NT2/D1 (cell line): Measurements from ENCODE around the gene VRK1.

Experiments
- DNase-seq: peaks from one replicate; pipeline ENCODE4 v3.0.0-alpha.2; 2011; ENCODE audit warnings: low read depth, low spot score
- H3K27me3 ChIP-seq: 2 replicates; pipeline ENCODE4 v1.6.0; 2011; ENCODE audit warnings: mild to moderate bottlenecking; ENCODE audit not compliant: insufficient read length, insufficient read depth
- H3K36me3 ChIP-seq: 2 replicates; pipeline ENCODE4 v1.6.1; 2011; ENCODE audit warnings: mild to moderate bottlenecking, low read length, mixed read lengths; ENCODE audit not compliant: insufficient read depth, insufficient read length
- H3K4me1 ChIP-seq: 2 replicates; pipeline ENCODE4 v1.5.1; 2011; ENCODE audit not compliant: insufficient read depth, insufficient read length
- H3K4me3 ChIP-seq: 2 replicates; pipeline ENCODE4 v1.5.1; 2011; ENCODE audit warnings: low read depth; ENCODE audit not compliant: insufficient read length
- H3K9ac ChIP-seq: 2 replicates; pipeline ENCODE4 v1.6.0; 2011; ENCODE audit warnings: low read depth; ENCODE audit not compliant: insufficient read length
- H3K9me3 ChIP-seq: 2 replicates; pipeline ENCODE4 v1.5.1; 2011; ENCODE audit warnings: mild to moderate bottlenecking, low read length; ENCODE audit not compliant: insufficient read depth
- SUZ12 ChIP-seq: IDR thresholded peaks from 2 replicates; pipeline ENCODE4 v1.6.1; 2011; ENCODE audit not compliant: insufficient read length, insufficient read depth; ENCODE audit errors: extremely low read depth
- YY1 ChIP-seq: IDR thresholded peaks from 2 replicates; pipeline ENCODE4 v1.6.1; 2011; ENCODE audit not compliant: insufficient read length, insufficient read depth
- ZNF274 ChIP-seq: IDR thresholded peaks from 2 replicates; pipeline ENCODE4 v1.6.1; 2011; ENCODE audit warnings: mild to moderate bottlenecking, low read depth, low read length

The VRK1 gene

GRCh38 chr14:96823652-96824051 lies 26.5 kb downstream of the VRK1 start:
- Histone ChIP-seq H3K9me3 (no peaks in the 10 kb centered on the region), H3K4me3 (no peak overlapping the region), H3K4me1 (no peaks in the 10 kb centered on the region), H3K27me3 (no peaks in the 10 kb centered on the region), H3K36me3 (no peaks in the 10 kb centered on the region), H3K9ac (no peak overlapping the region)
- no peak for TF ChIP-seq SUZ12
- no peak for TF ChIP-seq ZNF274
- TF ChIP-seq YY1 = no peak
- no peak for DNase-seq

- Histone ChIP-seq H3K9me3 (0 out of 2 replicates have a peak, but pooled peaks cover under 1% of the 10 kb centered on the region), H3K9ac (no peak overlapping the region), H3K4me3 (no peak overlapping the region), H3K27me3 (no peaks in the 10 kb centered on the region), H3K36me3 (no peaks in the 10 kb centered on the region), H3K4me1 (no peaks in the 10 kb centered on the region)
- no peak for DNase-seq
- no peak for TF ChIP-seq ZNF274
- TF ChIP-seq YY1 = no peak
- TF ChIP-seq SUZ12 = no peak
Measured at GRCh38 chr14:96824283-96824682, 27.1 kb downstream of the VRK1 start.

- no peak overlapping the region for H3K9ac ChIP-seq
- no peaks in the 10 kb centered on the region for H3K36me3 ChIP-seq
- H3K9me3 ChIP-seq = peaks cover 6% of the 10 kb centered on the region; the same call in 1 of the 2 replicates
- DNase-seq = no peak
- H3K4me3 ChIP-seq = no peak overlapping the region
- no peaks in the 10 kb centered on the region for H3K4me1 ChIP-seq
- H3K27me3 ChIP-seq = no peaks in the 10 kb centered on the region
- TF ChIP-seq SUZ12 (no peak), ZNF274 (no peak), YY1 (no peak)
Measured at GRCh38 chr14:96826818-96827217, 29.6 kb downstream of the VRK1 start.

- Histone ChIP-seq H3K36me3 (no peaks in the 10 kb centered on the region), H3K9ac (no peak overlapping the region), H3K27me3 (no peaks in the 10 kb centered on the region), H3K4me1 (no peaks in the 10 kb centered on the region), H3K9me3 (peaks cover 6% of the 10 kb centered on the region; the same call in 1 of the 2 replicates), H3K4me3 (no peak overlapping the region)
- DNase-seq = no peak
- TF ChIP-seq ZNF274 = no peak
- TF ChIP-seq SUZ12 = no peak
- TF ChIP-seq YY1 = no peak
Measured at GRCh38 chr14:96827290-96827689, 30.1 kb downstream of the VRK1 start.

GRCh38 chr14:96829791-96830190 lies 32.6 kb downstream of the VRK1 start:
- H3K36me3 ChIP-seq = peaks cover 17% of the 10 kb centered on the region
- TF ChIP-seq YY1 (no peak), SUZ12 (no peak), ZNF274 (no peak)

DNA sequence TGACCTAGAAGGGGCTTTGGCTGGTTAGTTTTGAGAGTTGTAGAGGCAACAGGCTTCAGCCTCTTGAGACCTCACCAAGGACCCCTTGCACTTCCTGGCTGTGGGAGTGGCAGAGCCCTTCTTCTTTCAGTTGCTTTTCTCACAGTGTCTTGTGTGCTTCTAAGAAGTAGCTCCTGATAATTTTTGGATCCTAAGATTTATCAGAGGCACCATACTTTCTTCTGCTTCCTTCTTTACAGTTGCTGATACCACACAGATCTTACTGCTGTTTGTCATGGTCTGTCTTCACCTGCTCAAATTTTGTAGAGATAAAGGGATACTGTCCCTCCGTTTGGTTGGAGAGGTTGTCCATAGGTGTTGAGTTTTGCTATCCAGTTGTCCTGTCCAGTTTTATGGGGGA lies 33.8 kb downstream of the VRK1 start:
- H3K36me3 ChIP-seq = peaks cover 27% of the 10 kb centered on the region
- TF ChIP-seq YY1 = no peak
- TF ChIP-seq SUZ12 = no peak
- no peak for TF ChIP-seq ZNF274

More at GRCh38 chr14:96829791-96830190, 32.6 kb downstream of the VRK1 start:
- Histone ChIP-seq H3K27me3 (no peaks in the 10 kb centered on the region), H3K9ac (no peak overlapping the region), H3K4me1 (no peaks in the 10 kb centered on the region), H3K4me3 (no peak overlapping the region), H3K9me3 (peaks cover 6% of the 10 kb centered on the region; the same call in 1 of the 2 replicates)
- DNase-seq = no peak

GRCh38 chr14:96832351-96832750 lies 35.2 kb downstream of the VRK1 start:
- Histone ChIP-seq H3K4me1 (no peaks in the 10 kb centered on the region), H3K27me3 (no peaks in the 10 kb centered on the region), H3K4me3 (no peak overlapping the region), H3K9me3 (peaks cover 6% of the 10 kb centered on the region; the same call in 1 of the 2 replicates), H3K36me3 (peaks cover 36% of the 10 kb centered on the region), H3K9ac (no peak overlapping the region)
- TF ChIP-seq ZNF274 = no peak
- TF ChIP-seq YY1 = no peak
- TF ChIP-seq SUZ12 = no peak
- DNase-seq = no peak

More for the DNA sequence above, 33.8 kb downstream of the VRK1 start:
- H3K4me1 ChIP-seq = no peaks in the 10 kb centered on the region
- H3K27me3 ChIP-seq = no peaks in the 10 kb centered on the region
- H3K9me3 ChIP-seq = peaks cover 6% of the 10 kb centered on the region; the same call in 1 of the 2 replicates
- H3K4me3 ChIP-seq = no peak overlapping the region
- no peak overlapping the region for H3K9ac ChIP-seq
- no peak for DNase-seq

DNA sequence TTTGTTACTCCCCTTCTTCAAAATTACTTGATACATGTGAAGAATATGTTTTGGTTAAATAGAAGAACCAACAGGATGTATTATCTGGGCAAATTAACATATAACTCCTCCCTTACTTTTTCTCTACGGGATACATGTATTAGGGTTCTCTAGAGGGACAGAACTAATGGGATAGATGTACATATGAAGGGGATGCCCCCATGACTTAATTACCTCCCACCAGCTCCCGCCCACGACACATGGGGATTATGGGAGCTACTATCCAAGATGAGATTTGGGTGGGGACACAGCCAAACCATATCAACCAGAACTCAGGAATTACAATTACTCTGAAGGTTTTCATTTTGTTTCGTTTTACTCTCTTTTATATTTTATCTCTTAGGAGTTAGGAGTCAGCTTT lies 41.3 kb downstream of the VRK1 start:
- no peak overlapping the region for H3K4me3 ChIP-seq
- no peak for DNase-seq
- H3K36me3 ChIP-seq = peaks cover 44% of the 10 kb centered on the region
- no peaks in the 10 kb centered on the region for H3K27me3 ChIP-seq
- H3K9me3 ChIP-seq = no peaks in the 10 kb centered on the region; the same call in 1 of the 2 replicates
- no peaks in the 10 kb centered on the region for H3K4me1 ChIP-seq
- H3K9ac ChIP-seq = no peak overlapping the region
- TF ChIP-seq YY1 = no peak
- no peak for TF ChIP-seq ZNF274
- no peak for TF ChIP-seq SUZ12
